ES-I3 (cell line): ENCODE data around the gene AXDND1.

Source experiments
- H3K36me3 ChIP-seq: 2 replicates; pipeline ENCODE4 v1.6.1; 2013; ENCODE audit warnings: mild to moderate bottlenecking, low read length, control low read depth, moderate library complexity; ENCODE audit not compliant: insufficient read depth
- H3K4me1 ChIP-seq: 2 replicates; pipeline ENCODE4 v1.6.1; 2013; ENCODE audit warnings: mild to moderate bottlenecking, control low read depth, low read length; ENCODE audit not compliant: insufficient read depth
- H3K9ac ChIP-seq: 2 replicates; pipeline ENCODE4 v1.6.1; 2013; ENCODE audit warnings: low read depth, mild to moderate bottlenecking, low read length, moderate library complexity
- H3K9me3 ChIP-seq: 2 replicates; pipeline ENCODE4 v1.6.1; 2013; ENCODE audit warnings: mild to moderate bottlenecking, low read length, moderate library complexity; ENCODE audit not compliant: control insufficient read depth, insufficient read depth

AXDND1 gene

GRCh38 chr1:179365342-179366092 is at the start of gene AXDND1:
AXDND1 (plus strand) TSS chr1:179365971; CDS start chr1:179366510, 539 bp downstream.
- H3K9me3 ChIP-seq: no peaks in the 10 kb centered on the region
- H3K4me1 ChIP-seq: no peaks in the 10 kb centered on the region
- peak within 1 kb of the TSS; percentile 80 for H3K9ac ChIP-seq
- no peaks in the 10 kb centered on the region for H3K36me3 ChIP-seq

GRCh38 chr1:179318491-179318890 is 47.3 kb upstream of the AXDND1 start:
- Histone ChIP-seq H3K9me3 (no peaks in the 10 kb centered on the region), H3K4me1 (no peaks in the 10 kb centered on the region), H3K9ac (no peak overlapping the region), H3K36me3 (no peaks in the 10 kb centered on the region; the same call in 1 of the 2 replicates)

GRCh38 chr1:179321533-179322216 is 44.1 kb upstream of the AXDND1 start:
- Histone ChIP-seq H3K9ac (no peak overlapping the region), H3K9me3 (no peaks in the 10 kb centered on the region), H3K4me1 (no peaks in the 10 kb centered on the region), H3K36me3 (no peaks in the 10 kb centered on the region)

GRCh38 chr1:179322557-179322956 is 43.2 kb upstream of the AXDND1 start:
- no peak overlapping the region for H3K9ac ChIP-seq
- no peaks in the 10 kb centered on the region for H3K9me3 ChIP-seq
- H3K36me3 ChIP-seq: no peaks in the 10 kb centered on the region
- H3K4me1 ChIP-seq: no peaks in the 10 kb centered on the region

- Histone ChIP-seq H3K9ac (no peak overlapping the region), H3K9me3 (no peaks in the 10 kb centered on the region), H3K36me3 (no peaks in the 10 kb centered on the region), H3K4me1 (no peaks in the 10 kb centered on the region)
Measured at GRCh38 chr1:179323436-179323835, 42.3 kb upstream of the AXDND1 start.

- Histone ChIP-seq H3K9ac (no peak overlapping the region), H3K36me3 (no peaks in the 10 kb centered on the region), H3K4me1 (no peaks in the 10 kb centered on the region), H3K9me3 (no peaks in the 10 kb centered on the region)
Measured at GRCh38 chr1:179325836-179326235, 39.9 kb upstream of the AXDND1 start.

GRCh38 chr1:179326746-179327145 is 39.0 kb upstream of the AXDND1 start:
- no peaks in the 10 kb centered on the region for H3K36me3 ChIP-seq
- H3K4me1 ChIP-seq: no peaks in the 10 kb centered on the region
- H3K9ac ChIP-seq: no peak overlapping the region
- no peaks in the 10 kb centered on the region for H3K9me3 ChIP-seq

GRCh38 chr1:179327196-179327595 is 38.6 kb upstream of the AXDND1 start:
- Histone ChIP-seq H3K36me3 (no peaks in the 10 kb centered on the region), H3K9me3 (no peaks in the 10 kb centered on the region), H3K4me1 (no peaks in the 10 kb centered on the region), H3K9ac (no peak overlapping the region)

GRCh38 chr1:179327679-179328078 is 38.1 kb upstream of the AXDND1 start:
- Histone ChIP-seq H3K4me1 (no peaks in the 10 kb centered on the region), H3K36me3 (no peaks in the 10 kb centered on the region), H3K9me3 (no peaks in the 10 kb centered on the region), H3K9ac (no peak overlapping the region)

GRCh38 chr1:179329862-179330261 is 35.9 kb upstream of the AXDND1 start:
- no peaks in the 10 kb centered on the region for H3K9me3 ChIP-seq
- no peaks in the 10 kb centered on the region for H3K4me1 ChIP-seq
- no peaks in the 10 kb centered on the region for H3K36me3 ChIP-seq
- H3K9ac ChIP-seq: no peak overlapping the region

GRCh38 chr1:179334440-179334839 is 31.3 kb upstream of the AXDND1 start:
- Histone ChIP-seq H3K4me1 (no peaks in the 10 kb centered on the region), H3K36me3 (no peaks in the 10 kb centered on the region), H3K9me3 (no peaks in the 10 kb centered on the region), H3K9ac (no peak overlapping the region)

- H3K36me3 ChIP-seq: no peaks in the 10 kb centered on the region
Measured at GRCh38 chr1:179337288-179337687, 28.5 kb upstream of the AXDND1 start.

GRCh38 chr1:179337942-179338560 is 27.7 kb upstream of the AXDND1 start:
- H3K9ac ChIP-seq: no peak overlapping the region

More at GRCh38 chr1:179337288-179337687, 28.5 kb upstream of the AXDND1 start:
- Histone ChIP-seq H3K9ac (no peak overlapping the region), H3K9me3 (no peaks in the 10 kb centered on the region), H3K4me1 (no peaks in the 10 kb centered on the region)

GRCh38 chr1:179340918-179341317 is 24.9 kb upstream of the AXDND1 start:
- Histone ChIP-seq H3K9ac (no peak overlapping the region), H3K4me1 (no peaks in the 10 kb centered on the region), H3K9me3 (no peaks in the 10 kb centered on the region), H3K36me3 (no peaks in the 10 kb centered on the region)

More at GRCh38 chr1:179337942-179338560, 27.7 kb upstream of the AXDND1 start:
- Histone ChIP-seq H3K4me1 (no peaks in the 10 kb centered on the region), H3K36me3 (no peaks in the 10 kb centered on the region), H3K9me3 (no peaks in the 10 kb centered on the region)
